Ovary (tissue), 9 donors: ENCODE results near the gene C2orf76. TPM values are rescaled to one million over a fixed set of nuclear protein-coding genes. Genes with fewer than 3 reads are reported as not detected.

ENCODE experiments used
- DNase-seq, 5 donors: peaks; one replicate each; pipeline ENCODE4 v3.0.0-alpha.2; 2019 to 2020
- H3K27ac ChIP-seq, 2 donors: fragments of 200-600 bp; one replicate each; pipeline versions ENCODE4 v1.5.1 to v1.8.0; 2019 to 2022
- H3K27me3 ChIP-seq: fragments of 200-600 bp; one replicate; pipeline ENCODE4 v1.8.0; 2022
- H3K36me3 ChIP-seq: fragments of 200-600 bp; sonication (generic); one replicate; pipeline ENCODE4 v1.5.1; 2019
- H3K4me1 ChIP-seq: one replicate; pipeline ENCODE4 v1.8.1; 2013; ENCODE audit warnings: mild to moderate bottlenecking, moderate library complexity; ENCODE audit not compliant: insufficient read depth
- H3K4me3 ChIP-seq: fragments of 200-600 bp; sonication (generic); one replicate; pipeline ENCODE4 v1.5.1; 2017
- H3K9me3 ChIP-seq, 2 donors: fragments of 200-600 bp in 1 of 2; sonication (generic) in 1 of 2; one replicate each; pipeline versions ENCODE4 v1.5.1 to v1.8.1; 2013 to 2019; ENCODE audit warnings: mild to moderate bottlenecking in 1 of 2, moderate library complexity in 1 of 2
- CTCF ChIP-seq, 3 donors: fragments of 450-650 bp in 2 of 3; fragments of 200-600 bp in 1 of 3; IDR thresholded peaks; one replicate each; pipeline versions ENCODE4 v1.5.1 to v1.8.0; 2016 to 2022; ENCODE audit warnings: antibody characterized with exemption in 3 of 3, mild to moderate bottlenecking in 1 of 3
- EP300 ChIP-seq: sonication (generic); formaldehyde crosslinking; IDR thresholded peaks from one replicate; pipeline ENCODE4 v1.6.1; 2017; ENCODE audit warnings: antibody characterized with exemption
- POLR2A ChIP-seq: fragments of 450-650 bp; IDR thresholded peaks from one replicate; pipeline ENCODE4 v1.6.1; 2017; ENCODE audit warnings: antibody characterized with exemption, mild to moderate bottlenecking, moderate library complexity
- WGBS, 3 donors: extraction: QIAGEN DNeasy Blood & Tissue Kit in 1 of 3; methylation state at CpG; one replicate each; pipeline versions ENCODE4 v1.1.5 to v1.1.7; 2013 to 2017; 5-methylcytosine and 5-hydroxymethylcytosine counted together
- intact Hi-C, 4 donors: fragments of 100-400 bp; cut with DNase I; formaldehyde crosslinking; loops; one replicate each; pipeline versions ENCODE4 v1.11.0 to v1.15.1; 2022 to 2023
- polyA plus RNA-seq, 2 donors: library from polyadenylated mRNA; stranded (reverse); fragments of 200-250 nt in 1 of 2; fragments of 350-450 nt in 1 of 2; fragmentation: Illumina TruSeq in 1 of 2; extraction: RNeasy Lipid Tissue Mini Kit (QIAGEN cat#74804) in 1 of 2; gene quantifications; one replicate each; pipeline ENCODE4 v1.2.3, GENCODE V29; 2013 to 2014
- total RNA-seq, 7 donors: library from RNA; depleted of rRNA in 2 of 7; stranded (reverse); fragments of >200 nt in 2 of 7; fragmentation: NEBNext Ultra II Directional in 3 of 7; extraction: Animal tissue kit (Norgen Biotek cat#: 25700) in 3 of 7; gene quantifications; one replicate each; pipeline versions ENCODE4 v1.1.0 to v1.2.4, GENCODE V29; 2016 to 2023
- donor health status: DM: no; HTN: no; CAD: no; lungs with moderate emphysema.
- donor health status: DM: no; HTN: no; CAD: no.
- donor health status: Bipolar disorder and iron deficiency.
- donor health status: DM: yes; HTN: yes; CAD: no.
- donor health status: DM: no; HTN: no; CAD: no.
- donor health status: DM: yes; HTN: yes; CAD: no.

The C2orf76 gene
- total and polyA plus RNA-seq, 9 donors: 12.0 to 24.1 (median 14.1) TPM

- Histone ChIP-seq H3K36me3 (no peaks in the 10 kb centered on the region), H3K4me1 (no peaks in the 10 kb centered on the region), H3K9me3 (no peaks in the 10 kb centered on the region), H3K4me3 (no peak overlapping the region), H3K27ac (no peak overlapping the region), H3K27me3 (no peaks in the 10 kb centered on the region)
- WGBS, 3 donors: 81 to 93% (median 93%) methylated on average over 6 of the region's 6 CpGs
- TF ChIP-seq EP300 (no peak), CTCF (IDR thresholded peaks at IDR 0.05) (no peak), POLR2A (no peak)
- no peak for DNase-seq
- intact Hi-C loops: no loop called here
These were observed 27.6 kb downstream of the C2orf76 start for GRCh38 chr2:119338826-119339561.

- Histone ChIP-seq H3K27me3 (no peaks in the 10 kb centered on the region), H3K4me3 (no peak overlapping the region), H3K4me1 (no peaks in the 10 kb centered on the region), H3K9me3 (no peaks in the 10 kb centered on the region), H3K36me3 (no peaks in the 10 kb centered on the region), H3K27ac (no peak overlapping the region)
- intact Hi-C loops: no loop called here
- TF ChIP-seq POLR2A: no peak
- TF ChIP-seq CTCF (IDR thresholded peaks at IDR 0.05): no peak
- TF ChIP-seq EP300: no peak
- no peak for DNase-seq
- WGBS, 3 donors: 85 to 91% (median 85%) methylated on average over 2 of the region's 2 CpGs
These were observed 28.4 kb downstream of the C2orf76 start for GRCh38 chr2:119338272-119338671.

- DNase-seq: no peak
- no peaks in the 10 kb centered on the region for H3K9me3 ChIP-seq
- H3K4me3 ChIP-seq: no peak overlapping the region
- intact Hi-C loops: no loop called here
- no peak overlapping the region for H3K27ac ChIP-seq
- H3K4me1 ChIP-seq: no peaks in the 10 kb centered on the region
- WGBS, 3 donors: 75 to 79% (median 79%) methylated on average over 2 of the region's 2 CpGs
- H3K36me3 ChIP-seq: no peaks in the 10 kb centered on the region
- TF ChIP-seq POLR2A (no peak), EP300 (no peak), CTCF (IDR thresholded peaks at IDR 0.05) (no peak)
- no peaks in the 10 kb centered on the region for H3K27me3 ChIP-seq
These were observed 28.9 kb downstream of the C2orf76 start for GRCh38 chr2:119337749-119338148.

GRCh38 chr2:119333833-119334232 lies 32.8 kb downstream of the C2orf76 start:
- no peak overlapping the region for H3K4me3 ChIP-seq
- no peak overlapping the region for H3K27ac ChIP-seq
- DNase-seq: no peak
- no peaks in the 10 kb centered on the region for H3K4me1 ChIP-seq
- H3K9me3 ChIP-seq: no peaks in the 10 kb centered on the region
- H3K36me3 ChIP-seq: no peaks in the 10 kb centered on the region
- TF ChIP-seq POLR2A (no peak), CTCF (IDR thresholded peaks at IDR 0.05) (no peak), EP300 (no peak)
- no peaks in the 10 kb centered on the region for H3K27me3 ChIP-seq
- 93 to 100% (median 99%) methylated on average over 2 of the region's 2 CpGs for WGBS, 3 donors
- intact Hi-C loops: no loop called here
